GM12864 (cell line): ENCODE results near the gene BIN1.
"Not testable (repeated sequence)": the region's sequence is repeated elsewhere in the genome, so short reads cannot be mapped to it uniquely, and the experiment has no call there.

ENCODE experiments used
- DNase-seq: peaks from one replicate; pipeline ENCODE4 v3.0.0-alpha.2; 2011; ENCODE audit warnings: low read depth
- H3K4me3 ChIP-seq: 2 replicates; pipeline ENCODE4 v1.5.1; 2011; ENCODE audit warnings: mild to moderate bottlenecking, low read depth, low read length, control low read depth
- TF ChIP-seq, protein P1 (sequence below): IDR thresholded peaks from 2 replicates; pipeline ENCODE4 v1.5.1; 2011; ENCODE audit warnings: low read depth, mild to moderate bottlenecking, moderate library complexity, low read length, control low read depth, inconsistent platforms; ENCODE audit errors: missing control alignments

Gene BIN1

DNA sequence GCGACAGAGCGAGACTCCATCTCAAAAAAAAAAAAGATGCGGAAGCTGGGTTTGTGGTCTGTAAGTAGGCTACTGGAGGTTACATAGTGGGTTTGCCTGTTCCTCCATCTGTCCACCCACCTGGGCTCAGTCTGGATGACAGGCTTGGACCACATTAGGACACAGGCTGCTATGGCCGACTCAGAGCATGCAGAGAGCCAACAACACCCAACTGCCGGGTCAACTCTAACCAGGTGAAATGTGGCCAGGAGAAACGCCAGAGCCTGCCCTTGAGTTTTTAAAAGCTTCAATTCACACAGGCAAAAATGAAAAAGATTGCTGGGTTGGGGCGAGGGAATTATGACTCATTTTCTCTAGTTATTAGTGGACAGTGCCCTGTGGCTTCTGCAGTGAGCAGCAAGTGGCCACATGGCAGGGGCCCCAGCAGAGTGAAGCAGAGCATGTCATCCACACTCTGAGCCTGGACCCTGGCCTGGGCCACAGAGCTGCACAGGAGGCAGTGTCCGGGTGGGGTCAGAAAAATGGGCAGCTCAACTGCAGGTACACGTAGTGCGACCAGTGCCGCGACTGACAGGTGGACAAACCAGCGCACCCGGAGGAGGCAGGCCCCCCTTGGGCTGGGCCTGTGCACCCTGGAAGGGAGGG lies 67.4 kb downstream of the BIN1 start:
- TF ChIP-seq, protein P1, sequence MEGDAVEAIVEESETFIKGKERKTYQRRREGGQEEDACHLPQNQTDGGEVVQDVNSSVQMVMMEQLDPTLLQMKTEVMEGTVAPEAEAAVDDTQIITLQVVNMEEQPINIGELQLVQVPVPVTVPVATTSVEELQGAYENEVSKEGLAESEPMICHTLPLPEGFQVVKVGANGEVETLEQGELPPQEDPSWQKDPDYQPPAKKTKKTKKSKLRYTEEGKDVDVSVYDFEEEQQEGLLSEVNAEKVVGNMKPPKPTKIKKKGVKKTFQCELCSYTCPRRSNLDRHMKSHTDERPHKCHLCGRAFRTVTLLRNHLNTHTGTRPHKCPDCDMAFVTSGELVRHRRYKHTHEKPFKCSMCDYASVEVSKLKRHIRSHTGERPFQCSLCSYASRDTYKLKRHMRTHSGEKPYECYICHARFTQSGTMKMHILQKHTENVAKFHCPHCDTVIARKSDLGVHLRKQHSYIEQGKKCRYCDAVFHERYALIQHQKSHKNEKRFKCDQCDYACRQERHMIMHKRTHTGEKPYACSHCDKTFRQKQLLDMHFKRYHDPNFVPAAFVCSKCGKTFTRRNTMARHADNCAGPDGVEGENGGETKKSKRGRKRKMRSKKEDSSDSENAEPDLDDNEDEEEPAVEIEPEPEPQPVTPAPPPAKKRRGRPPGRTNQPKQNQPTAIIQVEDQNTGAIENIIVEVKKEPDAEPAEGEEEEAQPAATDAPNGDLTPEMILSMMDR = no peak
- DNase-seq = peak; percentile 16
- H3K4me3 ChIP-seq = no peak overlapping the region

DNA sequence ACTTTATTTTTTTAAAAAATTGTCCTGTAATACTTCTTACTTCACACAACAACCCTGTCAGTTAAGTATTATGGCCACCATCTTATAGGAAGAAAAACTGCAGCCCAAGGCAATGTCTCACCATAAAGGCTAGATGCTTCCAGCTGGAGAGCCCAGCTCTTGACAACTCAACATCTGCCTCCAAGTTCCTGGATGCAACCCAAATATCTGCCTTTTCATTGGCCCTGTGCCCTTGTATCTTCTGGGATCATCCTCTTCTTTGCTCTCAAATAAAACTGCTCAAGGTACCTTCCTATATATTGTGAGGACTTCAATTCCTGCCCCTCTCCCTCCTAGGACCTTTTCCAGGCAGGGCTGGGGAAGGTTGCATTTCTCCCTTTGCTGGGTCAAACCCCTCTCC lies 69.5 kb downstream of the BIN1 start:
- no peak for DNase-seq
- H3K4me3 ChIP-seq = no peak overlapping the region
- TF ChIP-seq, protein P1 = no peak

DNA sequence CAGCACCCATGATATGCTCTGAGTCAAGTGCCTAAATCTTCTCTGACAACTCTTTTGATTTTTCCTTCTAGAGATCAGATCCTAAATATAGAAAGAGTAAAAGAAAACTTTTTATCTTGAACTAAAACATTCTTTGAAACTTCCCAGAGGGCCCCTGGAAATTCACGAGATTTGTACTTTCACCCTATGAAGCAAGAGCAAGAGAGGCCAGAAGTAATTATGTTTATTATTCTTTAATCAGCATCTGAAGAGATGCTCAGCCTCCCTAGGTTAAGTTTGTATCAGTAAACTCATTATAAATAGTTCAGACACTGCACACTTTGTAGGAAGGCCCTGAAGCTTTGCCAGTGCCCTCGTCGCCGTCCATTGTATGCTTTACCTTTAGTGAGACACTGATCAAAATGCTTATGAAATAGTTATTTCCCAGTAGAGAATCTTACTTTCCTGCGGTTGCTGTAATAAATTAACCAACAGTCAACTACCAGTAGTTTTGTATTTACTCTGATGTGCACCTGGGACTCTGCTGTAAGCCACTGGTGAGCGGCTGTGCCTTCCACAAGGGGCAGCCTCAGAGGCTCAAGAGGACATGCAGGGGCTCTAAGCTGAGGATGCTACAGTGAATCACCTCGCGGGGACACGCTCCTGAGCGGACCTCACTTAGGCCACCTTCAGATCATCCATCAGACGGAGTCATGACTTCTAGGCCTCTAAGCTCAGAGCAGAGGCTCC lies 71.9 kb downstream of the BIN1 start:
- H3K4me3 ChIP-seq = no peak overlapping the region
- DNase-seq = no peak
- TF ChIP-seq, protein P1 = no peak

DNA sequence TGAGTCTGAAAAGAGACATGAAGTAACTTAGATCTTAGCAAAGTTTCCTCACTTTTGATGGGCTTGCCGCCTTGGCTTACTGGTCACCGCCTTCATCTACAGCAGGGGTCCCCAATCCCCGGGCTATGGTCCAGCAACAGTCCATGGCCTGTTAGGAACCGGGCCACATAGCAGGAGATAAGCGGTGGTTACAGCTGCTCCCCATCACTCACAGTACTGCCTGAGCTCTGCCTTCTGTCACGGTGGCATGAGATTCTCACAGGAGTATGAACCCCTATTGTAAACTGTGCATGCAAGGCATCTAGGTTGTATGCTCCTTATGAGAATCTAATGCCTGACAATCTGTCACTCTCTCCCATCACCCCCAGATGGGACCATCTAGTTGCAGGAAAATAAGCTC lies 72.9 kb downstream of the BIN1 start:
- TF ChIP-seq, protein P1 = no peak
- DNase-seq = no peak
- no peak overlapping the region for H3K4me3 ChIP-seq

DNA sequence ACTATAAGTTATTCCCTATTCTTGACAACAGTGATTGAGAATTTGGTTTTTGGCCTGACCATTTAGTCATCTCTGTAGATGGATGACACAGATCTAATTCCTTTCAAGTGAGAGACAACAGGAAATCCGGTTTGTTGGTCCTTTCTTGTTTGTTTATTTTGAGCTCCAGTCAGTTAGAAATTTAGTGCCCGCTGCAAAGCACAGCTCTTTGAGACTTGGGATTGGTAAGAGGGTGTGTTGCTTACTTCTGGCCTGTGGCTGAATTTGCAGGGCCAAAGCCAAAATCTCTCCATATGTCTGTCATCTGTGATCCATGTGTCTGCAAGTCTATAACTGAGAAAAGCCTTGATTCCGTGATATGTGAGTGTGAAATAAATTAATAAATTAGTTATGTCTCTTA lies 74.3 kb downstream of the BIN1 start:
- no peak for DNase-seq
- no peak overlapping the region for H3K4me3 ChIP-seq
- TF ChIP-seq, protein P1 = no peak

DNA sequence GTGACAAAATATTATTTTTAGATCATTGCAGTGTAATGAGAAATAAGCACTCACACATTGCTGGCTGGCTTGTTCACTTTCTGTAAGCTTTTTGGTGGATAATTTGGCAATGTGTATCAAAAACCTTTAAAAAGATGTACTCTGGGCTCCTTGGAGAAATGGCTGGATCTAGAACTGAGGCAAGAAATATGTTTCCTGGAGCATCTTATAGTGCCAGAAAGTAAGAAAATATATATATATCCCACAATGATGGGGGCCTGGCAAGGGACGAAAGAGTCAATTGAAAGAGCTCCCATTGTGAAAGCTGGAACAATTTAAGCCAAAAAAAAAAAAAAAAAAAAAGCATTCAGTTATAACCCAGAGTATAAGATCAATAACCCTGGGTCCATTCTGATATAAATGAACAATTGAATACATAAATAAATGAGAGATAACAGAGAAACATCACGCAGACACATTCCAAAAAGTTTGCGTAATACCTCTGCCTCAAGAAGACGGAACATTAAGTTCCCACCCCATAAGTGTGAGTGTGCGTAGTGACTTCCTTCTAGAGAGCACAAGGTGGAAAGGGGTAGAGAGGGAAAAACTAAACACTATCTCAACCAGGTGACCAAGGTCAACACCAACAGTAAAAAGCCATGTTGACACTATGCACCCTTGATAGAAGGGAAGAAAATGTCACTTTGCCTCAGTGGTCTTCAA lies 77.5 kb downstream of the BIN1 start:
- no peak for DNase-seq
- no peak overlapping the region for H3K4me3 ChIP-seq
- TF ChIP-seq, protein P1 = no peak

DNA sequence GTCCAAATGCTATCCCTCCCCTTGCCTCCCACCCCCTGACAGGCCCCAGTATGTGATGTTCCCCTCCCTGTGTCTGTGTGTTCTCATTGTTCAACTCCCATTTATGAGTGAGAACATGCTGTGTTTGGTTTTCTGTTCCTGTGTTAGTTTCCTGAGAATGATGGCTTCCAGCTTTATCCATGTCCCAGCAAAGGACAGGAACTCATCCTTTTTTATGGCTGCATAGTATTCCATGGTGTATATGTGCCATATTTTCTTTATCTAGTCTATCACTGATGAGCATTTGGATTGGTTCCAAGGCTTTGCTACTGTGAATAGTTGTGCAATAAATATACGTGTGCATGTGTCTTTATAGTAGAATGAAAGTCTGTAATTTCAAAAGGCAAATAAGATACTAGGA lies 78.2 kb downstream of the BIN1 start:
- H3K4me3 ChIP-seq, DNase-seq: not testable (repeated sequence)
